Measurements from ENCODE around the gene GCLC. TPM values are rescaled to one million over a fixed set of nuclear protein-coding genes. Genes with fewer than 3 reads are reported as not detected.
A peak's percentile ranks its signal among the peaks of the same experiment; 100 is the strongest.

The GCLC gene
- total and polyA plus RNA-seq, 8 donors = 20.8 to 41.5 (median 33.8) TPM

GRCh38 chr6:53500095-53500494 lies 44.8 kb downstream of the GCLC start:
- no peaks in the 10 kb centered on the region for H3K9me3 ChIP-seq
- no peak for DNase-seq
- intact Hi-C loops (cut with DNase I) = no loop called here
- H3K4me1 ChIP-seq = peaks cover 0 to 7% of the 10 kb centered on the region in 2 donors
- H3K27me3 ChIP-seq = no peaks in the 10 kb centered on the region
- ATAC-seq = no peak
- TF ChIP-seq, protein P1, sequence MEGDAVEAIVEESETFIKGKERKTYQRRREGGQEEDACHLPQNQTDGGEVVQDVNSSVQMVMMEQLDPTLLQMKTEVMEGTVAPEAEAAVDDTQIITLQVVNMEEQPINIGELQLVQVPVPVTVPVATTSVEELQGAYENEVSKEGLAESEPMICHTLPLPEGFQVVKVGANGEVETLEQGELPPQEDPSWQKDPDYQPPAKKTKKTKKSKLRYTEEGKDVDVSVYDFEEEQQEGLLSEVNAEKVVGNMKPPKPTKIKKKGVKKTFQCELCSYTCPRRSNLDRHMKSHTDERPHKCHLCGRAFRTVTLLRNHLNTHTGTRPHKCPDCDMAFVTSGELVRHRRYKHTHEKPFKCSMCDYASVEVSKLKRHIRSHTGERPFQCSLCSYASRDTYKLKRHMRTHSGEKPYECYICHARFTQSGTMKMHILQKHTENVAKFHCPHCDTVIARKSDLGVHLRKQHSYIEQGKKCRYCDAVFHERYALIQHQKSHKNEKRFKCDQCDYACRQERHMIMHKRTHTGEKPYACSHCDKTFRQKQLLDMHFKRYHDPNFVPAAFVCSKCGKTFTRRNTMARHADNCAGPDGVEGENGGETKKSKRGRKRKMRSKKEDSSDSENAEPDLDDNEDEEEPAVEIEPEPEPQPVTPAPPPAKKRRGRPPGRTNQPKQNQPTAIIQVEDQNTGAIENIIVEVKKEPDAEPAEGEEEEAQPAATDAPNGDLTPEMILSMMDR (IDR thresholded peaks at IDR 0.05) = no peak
- no peak overlapping the region for H3K4me3 ChIP-seq
- H3K27ac ChIP-seq = no peak overlapping the region
- H3K36me3 ChIP-seq = peaks cover 0 to 44% of the 10 kb centered on the region in 2 donors

- peak; percentile 58 for ATAC-seq
- intact Hi-C loops (cut with DNase I) = loop anchor here in 1 of 2 donors (5.0 kb wide), 2 partner anchors 153 to 228 kb away; no protein-coding TSS in a partner anchor
- no peak for DNase-seq
Measured at GRCh38 chr6:53499094-53499493, 45.8 kb downstream of the GCLC start.

DNA sequence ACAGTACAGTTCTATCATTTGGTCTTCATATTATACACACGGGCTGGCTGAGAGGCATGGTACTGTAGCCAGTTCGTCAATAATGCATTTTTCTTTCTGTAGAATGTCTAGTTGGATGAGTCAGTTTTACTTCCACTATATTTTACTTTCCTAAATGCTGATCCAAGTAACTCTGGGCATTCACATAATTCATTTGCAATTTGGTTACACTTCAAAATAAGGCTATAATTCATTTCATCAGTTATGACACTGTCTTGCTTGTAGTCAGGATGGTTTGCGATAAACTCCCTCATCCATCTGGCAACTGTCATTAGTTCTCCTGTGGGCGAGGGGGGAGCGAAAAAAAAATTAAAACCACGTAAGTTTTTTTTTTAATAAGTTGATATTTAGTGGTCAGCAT lies 46.3 kb downstream of the GCLC start:
- intact Hi-C loops (cut with DNase I) = loop anchor here in 1 of 2 donors (5.0 kb wide), 2 partner anchors 154 to 229 kb away; no protein-coding TSS in a partner anchor
- peaks cover 0 to 7% of the 10 kb centered on the region in 2 donors for H3K4me1 ChIP-seq
- H3K27me3 ChIP-seq = no peaks in the 10 kb centered on the region
- TF ChIP-seq, protein P1 (IDR thresholded peaks at IDR 0.05) = no peak
- no peak overlapping the region for H3K4me3 ChIP-seq
- DNase-seq (no peak), ATAC-seq (no peak)
- H3K36me3 ChIP-seq = peaks cover 0 to 30% of the 10 kb centered on the region in 2 donors
- no peak overlapping the region for H3K27ac ChIP-seq
- H3K9me3 ChIP-seq = no peaks in the 10 kb centered on the region

More at GRCh38 chr6:53499094-53499493, 45.8 kb downstream of the GCLC start:
- Histone ChIP-seq H3K4me3 (no peak overlapping the region), H3K36me3 (peaks cover 0 to 35% of the 10 kb centered on the region in 2 donors), H3K27ac (no peak overlapping the region), H3K27me3 (no peaks in the 10 kb centered on the region), H3K4me1 (peaks cover 0 to 7% of the 10 kb centered on the region in 2 donors), H3K9me3 (no peaks in the 10 kb centered on the region)
- TF ChIP-seq, protein P1 (IDR thresholded peaks at IDR 0.05) = no peak

DNA sequence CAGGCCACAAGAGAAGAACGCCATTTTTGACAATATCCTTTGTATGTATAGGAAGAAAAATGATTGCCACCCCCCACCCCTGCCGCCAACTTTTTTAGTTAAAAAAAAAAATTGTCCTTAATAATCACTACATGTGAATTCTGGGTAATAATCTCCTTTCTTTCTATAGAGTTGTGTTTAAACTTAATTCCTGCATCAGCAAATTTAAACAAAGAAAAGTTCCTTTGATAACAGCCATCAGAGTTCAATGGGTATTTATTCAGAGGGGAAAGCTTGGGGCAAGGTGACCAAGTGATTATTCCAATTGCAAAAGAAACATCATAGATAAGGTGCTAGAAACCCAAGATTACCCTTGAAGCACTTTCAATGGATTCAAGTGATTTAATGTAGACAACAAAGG lies 47.0 kb downstream of the GCLC start:
- intact Hi-C loops (cut with DNase I) = loop anchor here in 1 of 2 donors (5.0 kb wide), 2 partner anchors 154 to 229 kb away; no protein-coding TSS in a partner anchor

DNA sequence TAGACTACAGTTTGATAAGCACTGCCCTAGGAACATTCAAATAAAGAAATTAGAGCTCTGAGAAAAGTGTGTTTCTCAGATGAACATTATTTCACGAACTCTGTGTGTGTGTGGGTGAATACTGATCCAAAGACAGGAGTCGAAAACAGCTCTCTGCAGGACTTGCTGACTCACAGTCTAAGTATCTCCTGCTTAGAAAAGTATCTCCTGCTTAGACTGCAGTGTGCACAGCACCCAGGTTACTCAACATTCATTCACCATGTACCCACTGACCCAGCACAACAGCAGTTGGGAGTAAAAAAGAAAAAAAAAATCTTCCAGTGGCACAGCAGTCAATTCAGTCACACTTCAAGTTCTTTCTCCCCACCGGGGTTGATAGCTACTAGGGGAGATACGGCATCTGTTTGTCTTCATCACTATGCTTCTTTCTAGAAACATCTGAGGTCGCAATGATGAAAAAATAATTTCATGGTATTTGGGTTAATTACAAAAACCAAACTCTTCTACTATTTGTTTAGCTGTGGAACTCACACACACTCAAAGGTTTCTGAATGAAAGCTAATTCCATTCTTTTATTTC lies 48.0 kb downstream of the GCLC start:
- DNase-seq (no peak), ATAC-seq (peak; percentile 86)
- Histone ChIP-seq H3K4me3 (no peak overlapping the region), H3K27me3 (no peaks in the 10 kb centered on the region), H3K4me1 (peaks cover 4 to 7% of the 10 kb centered on the region in 2 donors), H3K27ac (no peak overlapping the region), H3K9me3 (no peaks in the 10 kb centered on the region), H3K36me3 (peaks cover 0 to 29% of the 10 kb centered on the region in 2 donors)
- TF ChIP-seq, protein P1 (IDR thresholded peaks at IDR 0.05) = no peak
- intact Hi-C loops (cut with DNase I) = loop anchor here in 1 of 2 donors (5.0 kb wide), 2 partner anchors 155 to 230 kb away; no protein-coding TSS in a partner anchor

More for the DNA sequence above, 47.0 kb downstream of the GCLC start:
- no peak overlapping the region for H3K4me3 ChIP-seq
- no peaks in the 10 kb centered on the region for H3K9me3 ChIP-seq
- H3K4me1 ChIP-seq = peaks cover 1 to 7% of the 10 kb centered on the region in 2 donors
- DNase-seq (no peak), ATAC-seq (no peak)
- peaks cover 0 to 29% of the 10 kb centered on the region in 2 donors for H3K36me3 ChIP-seq
- no peak overlapping the region for H3K27ac ChIP-seq
- H3K27me3 ChIP-seq = no peaks in the 10 kb centered on the region
- TF ChIP-seq, protein P1 (IDR thresholded peaks at IDR 0.05) = no peak
